ENCODE measurements around the gene DEAF1. TPM values are rescaled to one million over a fixed set of nuclear protein-coding genes. Genes with fewer than 3 reads are reported as not detected.

DEAF1 gene
- total RNA-seq, 1 experiment from 2014 or later: 33.9 TPM

- ATAC-seq (no peak), DNase-seq (ENCODE audit: low read depth, low spot score) (no peak)
- Histone ChIP-seq H3K79me2 (ENCODE audit: insufficient read depth, low read length) (no peaks in the 10 kb centered on the region), H3K9me2 (ENCODE audit: insufficient read depth) (no peaks in the 10 kb centered on the region), H3K9me3 (ENCODE audit: control insufficient read depth in 1 of 2, insufficient read depth in 1 of 2, low read depth in 1 of 2, low read length in 2 of 2) (no peaks in the 10 kb centered on the region), H3K4me1 (ENCODE audit: control insufficient read depth in 1 of 2, insufficient read depth in 2 of 2, low read length in 2 of 2) (no peaks in the 10 kb centered on the region), H3K27ac (ENCODE audit: low read depth, low read length) (no peak overlapping the region), H2AFZ (ENCODE audit: low read depth, low read length, poor library complexity, severe bottlenecking) (no peak overlapping the region), H3K27me3 (ENCODE audit: insufficient read depth, low read length) (no peaks in the 10 kb centered on the region), H3K36me3 (ENCODE audit: control insufficient read depth in 1 of 2, insufficient read depth in 2 of 2, low read length in 2 of 2) (peaks cover 0 to 2% of the 10 kb centered on the region in 2 experiments; a peak in 1 of 4 replicates), H3K9ac (ENCODE audit: low read length) (no peak overlapping the region), H3K4me3 (replicated peaks in 1 of 2; ENCODE audit: low read depth in 1 of 2, low read length in 2 of 2) (no peak overlapping the region), H3K4me2 (ENCODE audit: low read length) (no peak overlapping the region), H4K20me1 (ENCODE audit: insufficient read depth) (no peaks in the 10 kb centered on the region)
- POLR2A ChIA-PET: no interaction called here
- no TSS peak for BruUV-seq (replicated peaks)
- TF ChIP-seq ZFX (IDR thresholded peaks at IDR 0.05) (no peak), SIN3A (IDR thresholded peaks at IDR 0.05; ENCODE audit: low read depth) (no peak), EZH2 (IDR thresholded peaks at IDR 0.05) (no peak), CEBPB (IDR thresholded peaks at IDR 0.05; ENCODE audit: low read depth) (no peak), EGR1 (IDR thresholded peaks at IDR 0.05; ENCODE audit: low read depth) (no peak), CBX3 (IDR thresholded peaks at IDR 0.05; ENCODE audit: low read depth) (no peak), ELF1 (IDR thresholded peaks at IDR 0.05; ENCODE audit: borderline replicate concordance, low read depth) (no peak), ZBTB33 (IDR thresholded peaks at IDR 0.05; ENCODE audit: extremely low read depth, insufficient replicate concordance, low read length) (no peak), ZNF274 (IDR thresholded peaks at IDR 0.05; ENCODE audit: low read depth, low read length) (no peak), JUND (IDR thresholded peaks at IDR 0.05) (no peak), SP1 (IDR thresholded peaks at IDR 0.05; ENCODE audit: low read depth) (no peak), MAX (IDR thresholded peaks at IDR 0.05) (no peak), YY1 (IDR thresholded peaks at IDR 0.05; ENCODE audit: extremely low read depth, insufficient replicate concordance, low read depth, low read length) (no peak), FOSL1 (IDR thresholded peaks at IDR 0.05; ENCODE audit: low read depth) (no peak), POLR2A (IDR thresholded peaks at IDR 0.05; ENCODE audit: borderline replicate concordance, extremely low read depth, insufficient read depth, insufficient read length) (no peak), EZH2phosphoT487 (IDR thresholded peaks at IDR 0.05; ENCODE audit: borderline replicate concordance) (no peak)
- CTCF ChIA-PET: no interaction called here
- intact Hi-C loops (cut with micrococcal nuclease): no loop called here
- RAD21 ChIA-PET (ENCODE audit: low non-redundant PET in 1 of 2, low total read pairs in 2 of 2, uncharacterized antibody in 2 of 2, unreplicated experiment in 2 of 2): no interaction called here
Measured at GRCh38 chr11:656426-656825, 38.6 kb downstream of the DEAF1 start.

Measured in HCT116 (cell line).